SJSA1 (cell line): Measurements from ENCODE around the gene USP46. TPM values are rescaled to one million over a fixed set of nuclear protein-coding genes. Genes with fewer than 3 reads are reported as not detected.
A peak's percentile ranks its signal among the peaks of the same experiment; 100 is the strongest.

Experiments used
- DNase-seq, 2 experiments: peaks; one replicate each; pipeline ENCODE4 v3.0.0-alpha.2; 2015 to 2020; ENCODE audit warnings: low spot score in 2 of 2, low read depth in 1 of 2
- H3K27ac ChIP-seq: fragments of 250-450 bp; sonication (Bioruptor Pico); 2 replicates; pipeline ENCODE4 v1.5.1; 2020; ENCODE audit warnings: mild to moderate bottlenecking, moderate library complexity
- H3K27me3 ChIP-seq: fragments of 250-450 bp; sonication (Bioruptor Pico); replicated peaks from 2 replicates; pipeline ENCODE4 v1.5.1; 2020; ENCODE audit warnings: mild to moderate bottlenecking, moderate library complexity
- H3K36me3 ChIP-seq: fragments of 250-450 bp; sonication (Bioruptor Pico); 2 replicates; pipeline ENCODE4 v1.5.1; 2020; ENCODE audit warnings: mild to moderate bottlenecking
- H3K4me1 ChIP-seq: fragments of 250-450 bp; sonication (Bioruptor Pico); replicated peaks from 2 replicates; pipeline ENCODE4 v1.6.1; 2021; ENCODE audit warnings: mild to moderate bottlenecking
- H3K4me3 ChIP-seq: fragments of 250-450 bp; sonication (Bioruptor Pico); 2 replicates; pipeline ENCODE4 v1.5.1; 2020; ENCODE audit warnings: mild to moderate bottlenecking
- H3K9me3 ChIP-seq: fragments of 250-450 bp; sonication (Bioruptor Pico); replicated peaks from 2 replicates; pipeline ENCODE4 v1.5.1; 2020; ENCODE audit warnings: mild to moderate bottlenecking
- total RNA-seq: library from RNA; depleted of rRNA; stranded (reverse); fragments of >200 nt; shearing (Covaris generic); gene quantifications from 2 replicates; pipeline ENCODE4 v1.2.3, GENCODE V29; 2014

Gene USP46
- total RNA-seq, 1 experiment from 2014 or later = 20.5 TPM

DNA sequence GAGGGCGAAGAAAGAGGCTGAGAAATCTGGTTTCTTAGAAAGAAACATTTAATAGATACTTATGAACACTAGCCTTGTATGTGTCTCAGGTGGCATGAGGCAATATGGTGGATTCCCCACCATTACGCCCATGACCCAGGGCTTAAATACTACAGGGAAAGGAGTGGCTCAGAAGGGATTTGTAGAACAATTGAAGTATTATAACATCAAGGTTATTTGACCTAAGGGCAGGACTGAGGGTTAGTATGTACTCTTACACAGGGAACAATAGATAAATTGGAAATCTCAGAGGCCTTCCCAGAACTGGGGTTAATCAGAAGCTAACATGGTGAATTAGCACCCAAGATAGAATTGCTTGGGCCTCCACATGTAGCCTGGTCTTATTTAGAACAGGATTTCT lies 11.0 kb upstream of the USP46 start:
- Histone ChIP-seq H3K9me3 (no peaks in the 10 kb centered on the region), H3K4me1 (no peaks in the 10 kb centered on the region), H3K27ac (no peak overlapping the region), H3K27me3 (peaks cover 6% of the 10 kb centered on the region; the same call in 1 of the 2 replicates), H3K4me3 (no peak overlapping the region), H3K36me3 (no peaks in the 10 kb centered on the region)
- no peak for DNase-seq

GRCh38 chr4:52665592-52665991 lies 6.5 kb upstream of the USP46 start:
- peak in 1 of 2 experiments; percentile 18 for DNase-seq
- peaks cover 6% of the 10 kb centered on the region; the same call in 1 of the 2 replicates for H3K27me3 ChIP-seq
- H3K9me3 ChIP-seq = no peaks in the 10 kb centered on the region
- H3K4me3 ChIP-seq = no peak overlapping the region
- peaks cover 10% of the 10 kb centered on the region for H3K36me3 ChIP-seq
- H3K4me1 ChIP-seq = no peaks in the 10 kb centered on the region
- no peak overlapping the region for H3K27ac ChIP-seq

- H3K36me3 ChIP-seq = peaks cover 14% of the 10 kb centered on the region
- 0 out of 2 replicates have a peak, but pooled peaks cover under 1% of the 10 kb centered on the region for H3K9me3 ChIP-seq
- no peak overlapping the region for H3K4me3 ChIP-seq
- H3K27me3 ChIP-seq = peaks cover 6% of the 10 kb centered on the region; the same call in 1 of the 2 replicates
- H3K27ac ChIP-seq = no peak overlapping the region
- no peak for DNase-seq
- H3K4me1 ChIP-seq = no peaks in the 10 kb centered on the region
These were observed 5.4 kb upstream of the USP46 start for GRCh38 chr4:52664479-52664878.

DNA sequence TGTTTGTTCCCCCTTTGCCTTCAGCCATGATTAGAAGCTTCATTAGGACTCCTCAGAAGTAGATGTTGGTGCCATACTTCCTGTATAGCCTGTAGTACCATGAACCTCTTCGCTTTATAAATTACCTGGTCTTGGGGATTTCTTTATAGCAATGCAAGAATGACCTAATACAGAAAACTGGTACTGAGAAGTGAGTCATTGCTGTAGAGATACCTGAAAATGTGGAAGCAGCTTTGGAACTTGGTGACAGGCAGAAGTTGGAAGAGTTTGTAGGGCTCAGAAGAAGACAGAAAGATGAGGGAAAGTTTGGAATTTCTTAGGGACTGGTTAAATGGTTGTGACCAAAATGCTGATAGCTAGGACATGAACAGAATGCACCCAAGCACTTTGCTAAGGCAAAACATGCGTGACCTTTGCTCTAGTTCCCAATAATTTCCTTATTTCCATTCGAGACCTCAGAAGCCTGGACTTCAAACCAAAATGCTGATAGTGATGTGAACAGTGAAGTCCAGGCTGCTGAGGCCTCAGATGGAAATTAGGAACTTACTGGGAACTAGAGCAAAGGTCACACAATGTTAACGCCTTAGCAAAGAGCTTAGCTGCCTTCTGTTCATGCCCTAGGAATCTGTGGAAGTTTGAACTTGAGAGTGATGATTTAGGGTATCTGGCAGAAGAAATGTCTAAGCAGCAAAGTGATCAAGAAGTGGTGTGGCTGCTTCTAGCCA lies 3.0 kb upstream of the USP46 start:
- no peak for DNase-seq
- H3K27ac ChIP-seq = no peak overlapping the region
- peaks cover 19% of the 10 kb centered on the region for H3K36me3 ChIP-seq

DNA sequence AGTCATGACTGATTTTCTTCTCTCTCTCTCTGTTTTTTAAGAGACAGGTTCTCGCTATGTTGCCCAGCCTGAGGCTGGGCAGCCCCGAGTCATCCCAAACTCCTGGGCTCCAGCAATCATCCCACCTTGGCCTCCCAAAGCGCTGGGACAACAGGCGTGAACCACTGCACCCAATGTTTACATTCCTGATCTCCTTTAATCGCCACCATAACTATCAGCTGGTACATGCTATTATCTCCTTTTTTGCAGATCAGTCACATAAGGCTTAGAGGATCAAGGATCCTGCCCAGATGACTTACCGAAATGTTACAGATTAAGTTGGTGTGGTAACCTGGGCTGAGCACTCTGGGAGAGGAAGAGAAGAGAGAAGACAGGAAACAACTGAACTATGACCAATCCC lies 1.5 kb upstream of the USP46 start:
- H3K4me1 ChIP-seq = peaks cover 9% of the 10 kb centered on the region
- no peak for DNase-seq
- H3K27me3 ChIP-seq = no peaks in the 10 kb centered on the region
- peaks cover 3% of the 10 kb centered on the region; the same call in 1 of the 2 replicates for H3K9me3 ChIP-seq
- H3K27ac ChIP-seq = no peak overlapping the region
- peaks cover 19% of the 10 kb centered on the region for H3K36me3 ChIP-seq
- H3K4me3 ChIP-seq = no peak overlapping the region

More for the DNA sequence above, 3.0 kb upstream of the USP46 start:
- no peak overlapping the region for H3K4me3 ChIP-seq
- H3K4me1 ChIP-seq = peaks cover 9% of the 10 kb centered on the region
- H3K9me3 ChIP-seq = peaks cover 3% of the 10 kb centered on the region; the same call in 1 of the 2 replicates
- no peaks in the 10 kb centered on the region for H3K27me3 ChIP-seq

DNA sequence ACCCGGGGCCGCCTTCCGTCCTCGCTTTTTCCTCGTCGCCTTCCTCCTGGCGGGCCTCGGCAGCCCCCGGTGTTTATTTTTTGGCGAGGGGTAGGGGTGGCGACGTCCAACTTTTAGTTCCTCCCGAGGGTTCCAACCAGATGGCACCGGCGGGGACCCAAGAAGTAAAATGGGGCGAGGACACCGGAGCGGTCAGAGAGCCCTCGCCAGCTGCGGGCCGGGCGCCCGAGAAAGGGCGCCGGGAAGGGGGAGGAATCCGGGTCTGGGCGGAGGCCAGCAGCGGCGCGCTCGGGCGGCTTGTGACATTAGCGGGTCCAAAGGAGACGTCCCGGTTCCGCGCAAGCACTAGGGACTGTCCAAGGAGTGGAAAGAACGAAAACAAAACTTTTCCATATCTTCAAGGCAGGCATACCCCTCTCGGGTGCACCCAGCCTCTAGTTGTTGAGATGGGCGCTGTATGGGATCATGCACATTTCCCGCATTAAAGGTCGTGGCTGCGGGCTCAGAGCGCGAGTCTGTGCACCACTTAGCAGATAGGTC lies 691 bp upstream of the USP46 start:
- H3K9me3 ChIP-seq = peaks cover 3% of the 10 kb centered on the region; the same call in 1 of the 2 replicates
- peak; percentile 53 to 54 for DNase-seq

GRCh38 chr4:52658641-52659000 lies 480 bp downstream of the USP46 start:
- Histone ChIP-seq H3K36me3 (peaks cover 25% of the 10 kb centered on the region), H3K4me1 (peaks cover 23% of the 10 kb centered on the region), H3K4me3 (peak overlapping the region; percentile 97), H3K9me3 (peaks cover 3% of the 10 kb centered on the region; the same call in 1 of the 2 replicates), H3K27me3 (no peaks in the 10 kb centered on the region), H3K27ac (peak overlapping the region; percentile 52; the same call in 1 of the 2 replicates)
- no peak for DNase-seq

More for the DNA sequence above, 691 bp upstream of the USP46 start:
- H3K36me3 ChIP-seq = peaks cover 23% of the 10 kb centered on the region
- H3K4me1 ChIP-seq = peaks cover 11% of the 10 kb centered on the region
- H3K27me3 ChIP-seq = no peaks in the 10 kb centered on the region
- H3K4me3 ChIP-seq = peak overlapping the region; percentile 97
- H3K27ac ChIP-seq = peak overlapping the region; percentile 81

DNA sequence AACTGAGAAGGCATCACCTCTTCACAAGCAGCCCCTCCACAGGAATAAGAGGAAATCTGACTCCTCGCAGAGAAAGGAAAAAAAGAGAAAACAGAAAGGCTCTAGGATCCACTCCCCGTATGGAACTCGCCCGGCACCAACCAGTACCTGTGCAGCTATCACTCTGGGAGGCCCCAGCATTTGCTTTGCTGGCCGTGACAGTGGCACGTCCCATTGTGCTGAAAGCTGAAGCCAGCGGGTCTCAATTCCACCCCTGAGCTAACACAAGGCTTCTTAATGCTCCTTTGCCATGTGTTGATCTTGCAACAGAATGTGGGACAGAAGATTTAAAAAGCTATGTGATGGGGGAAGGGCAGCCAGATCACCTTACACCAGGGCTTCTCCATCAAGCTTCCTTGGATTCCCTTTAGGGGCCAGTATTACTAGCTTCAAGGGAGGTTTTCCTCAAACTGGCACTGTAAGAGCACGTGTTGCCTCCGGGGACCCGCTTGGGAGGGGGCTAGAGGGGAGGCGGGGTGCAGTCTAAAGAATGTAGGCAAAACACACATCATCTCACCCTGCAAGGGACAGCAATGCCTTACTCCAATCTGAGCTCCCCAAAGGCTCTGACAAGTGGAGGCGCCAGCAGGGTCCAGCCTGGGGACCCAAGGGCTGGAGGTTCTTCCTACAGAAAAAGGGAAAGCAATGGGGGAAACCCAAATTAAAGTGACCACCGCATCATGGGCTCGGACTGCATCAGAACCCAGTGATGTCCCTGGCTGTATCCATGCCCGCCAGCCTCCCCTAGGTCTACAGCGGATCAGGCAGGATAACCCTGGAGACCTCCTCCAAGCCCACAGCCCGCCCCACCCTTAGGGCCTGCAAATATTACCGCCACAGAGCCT lies 1.2 kb downstream of the USP46 start:
- H3K27ac ChIP-seq = no peak overlapping the region

DNA sequence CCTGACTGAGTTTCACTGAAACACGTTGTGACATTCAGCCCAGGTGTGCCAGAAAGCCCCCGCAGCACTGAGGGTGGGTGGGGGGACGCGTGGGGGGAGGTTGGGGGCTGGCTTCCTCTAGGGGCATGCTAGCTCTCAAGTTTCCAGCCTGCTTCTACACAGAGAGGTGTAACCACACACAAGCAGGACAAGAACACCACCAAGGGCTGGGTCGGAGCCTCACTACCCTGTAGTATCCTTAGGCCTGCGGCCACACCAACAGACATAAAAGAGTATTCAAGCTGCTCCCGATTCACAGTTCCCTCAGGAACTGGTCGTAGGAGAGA lies 1.8 kb downstream of the USP46 start:
- no peak for DNase-seq
- H3K27me3 ChIP-seq = no peaks in the 10 kb centered on the region
- no peak overlapping the region for H3K4me3 ChIP-seq
- peaks cover 3% of the 10 kb centered on the region; the same call in 1 of the 2 replicates for H3K9me3 ChIP-seq
- H3K36me3 ChIP-seq = peaks cover 25% of the 10 kb centered on the region
- H3K27ac ChIP-seq = no peak overlapping the region
- H3K4me1 ChIP-seq = peaks cover 33% of the 10 kb centered on the region

More for the DNA sequence above, 1.2 kb downstream of the USP46 start:
- H3K27me3 ChIP-seq = no peaks in the 10 kb centered on the region
- H3K9me3 ChIP-seq = peaks cover 3% of the 10 kb centered on the region; the same call in 1 of the 2 replicates
- peak overlapping the region; percentile 97 for H3K4me3 ChIP-seq
- H3K4me1 ChIP-seq = peaks cover 29% of the 10 kb centered on the region
- no peak for DNase-seq
- H3K36me3 ChIP-seq = peaks cover 25% of the 10 kb centered on the region

- H3K27me3 ChIP-seq = no peaks in the 10 kb centered on the region
- no peak for DNase-seq
- H3K4me3 ChIP-seq = no peak overlapping the region
- peaks cover 38% of the 10 kb centered on the region for H3K4me1 ChIP-seq
- no peak overlapping the region for H3K27ac ChIP-seq
- peaks cover 3% of the 10 kb centered on the region; the same call in 1 of the 2 replicates for H3K9me3 ChIP-seq
- H3K36me3 ChIP-seq = peaks cover 16% of the 10 kb centered on the region
These were observed 3.6 kb downstream of the USP46 start for GRCh38 chr4:52655506-52655905.

- no peak for DNase-seq
These were observed 7.0 kb downstream of the USP46 start for GRCh38 chr4:52651996-52652672.

GRCh38 chr4:52648836-52649235 lies 10.3 kb downstream of the USP46 start:
- no peak overlapping the region for H3K4me3 ChIP-seq
- no peak for DNase-seq
- no peaks in the 10 kb centered on the region for H3K36me3 ChIP-seq
- H3K27ac ChIP-seq = no peak overlapping the region
- H3K9me3 ChIP-seq = no peaks in the 10 kb centered on the region
- H3K4me1 ChIP-seq = peaks cover 19% of the 10 kb centered on the region
- H3K27me3 ChIP-seq = no peaks in the 10 kb centered on the region

More at GRCh38 chr4:52651996-52652672, 7.0 kb downstream of the USP46 start:
- Histone ChIP-seq H3K27me3 (no peaks in the 10 kb centered on the region), H3K4me3 (no peak overlapping the region), H3K27ac (no peak overlapping the region), H3K4me1 (peaks cover 29% of the 10 kb centered on the region), H3K36me3 (0 out of 2 replicates have a peak, but pooled peaks cover 6% of the 10 kb centered on the region), H3K9me3 (no peaks in the 10 kb centered on the region)

GRCh38 chr4:52646741-52647140 lies 12.4 kb downstream of the USP46 start:
- H3K4me1 ChIP-seq = peaks cover 10% of the 10 kb centered on the region
- H3K27me3 ChIP-seq = no peaks in the 10 kb centered on the region
- no peak overlapping the region for H3K27ac ChIP-seq
- no peaks in the 10 kb centered on the region for H3K9me3 ChIP-seq
- no peak overlapping the region for H3K4me3 ChIP-seq
- DNase-seq = no peak
- no peaks in the 10 kb centered on the region for H3K36me3 ChIP-seq
